ENCODE measurements around the gene GPATCH2.

- TF ChIP-seq CTCF (IDR thresholded peaks at IDR 0.05; ENCODE audit: low read length) (no peak), EZH2 (IDR thresholded peaks at IDR 0.05; ENCODE audit: borderline replicate concordance, low read length) (no peak)
Measured at GRCh38 chr1:217627431-217627830, 3.5 kb downstream of the GPATCH2 start.
